HG03064 (cell line): ENCODE measurements around the gene CDC23.
"Not testable (repeated sequence)": the region's sequence is repeated elsewhere in the genome, so short reads cannot be mapped to it uniquely, and the experiment has no call there.

Experiments used
- ATAC-seq: cut with Tn5 transposase; IDR thresholded peaks from one replicate; pipeline ENCODE4 v1.9.1; 2021; ENCODE audit warnings: low read depth; ENCODE audit not compliant: unreplicated experiment

Gene CDC23

GRCh38 chr5:138213161-138214029 is at the start of gene CDC23:
CDC23 (minus strand) TSS chr5:138213323; CDS start chr5:138213312, 11 bp downstream.
- peak; percentile 96 for ATAC-seq

DNA sequence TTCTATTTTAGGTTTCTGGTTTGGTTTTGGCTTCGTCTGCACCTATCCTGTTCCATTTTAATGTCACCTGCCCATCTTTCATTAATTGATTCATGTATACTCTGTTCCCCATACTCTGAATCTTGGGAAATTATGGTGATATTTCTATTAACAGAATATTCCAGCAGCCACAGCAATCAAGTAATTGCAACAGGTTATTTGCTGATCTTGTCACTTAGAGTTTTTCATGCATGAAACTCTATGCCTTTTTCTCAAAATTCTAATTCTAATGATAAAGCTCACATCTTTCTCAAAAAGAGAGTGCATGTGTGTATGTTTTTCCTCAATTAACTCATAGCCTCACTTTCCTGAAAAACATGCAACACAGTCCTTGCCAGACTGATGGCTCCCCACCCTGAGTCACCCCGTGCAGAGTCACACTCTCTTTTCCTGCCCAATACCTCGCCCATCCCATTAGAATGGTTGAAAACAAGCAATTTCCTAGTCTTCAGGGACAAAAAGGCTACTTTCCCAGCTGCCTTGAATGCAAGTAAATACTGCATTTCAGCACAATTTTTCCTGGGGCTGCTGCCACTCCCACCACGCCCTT is 45.7 kb upstream of the CDC23 start:
- no peak for ATAC-seq

DNA sequence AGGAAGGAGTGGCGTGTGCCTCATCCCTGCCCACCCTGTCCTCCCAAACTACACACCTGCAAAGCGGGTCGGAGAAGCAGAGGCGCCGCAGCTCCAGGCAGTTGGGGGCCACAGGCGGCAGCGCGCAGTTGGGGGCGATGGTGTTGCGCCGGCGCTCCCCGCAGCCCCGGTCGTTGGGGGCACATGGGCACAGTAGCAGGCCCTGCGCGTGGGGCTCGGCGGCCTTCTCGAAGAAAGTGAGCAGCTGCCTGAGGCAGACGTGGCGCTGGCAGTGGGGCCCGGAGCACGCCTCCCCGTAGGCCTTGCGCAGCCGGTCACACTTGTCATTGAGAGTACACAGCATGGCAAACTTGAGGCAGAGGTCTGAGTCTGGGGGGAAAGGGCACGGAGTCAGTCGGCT is 44.5 kb upstream of the CDC23 start:
- no peak for ATAC-seq

DNA sequence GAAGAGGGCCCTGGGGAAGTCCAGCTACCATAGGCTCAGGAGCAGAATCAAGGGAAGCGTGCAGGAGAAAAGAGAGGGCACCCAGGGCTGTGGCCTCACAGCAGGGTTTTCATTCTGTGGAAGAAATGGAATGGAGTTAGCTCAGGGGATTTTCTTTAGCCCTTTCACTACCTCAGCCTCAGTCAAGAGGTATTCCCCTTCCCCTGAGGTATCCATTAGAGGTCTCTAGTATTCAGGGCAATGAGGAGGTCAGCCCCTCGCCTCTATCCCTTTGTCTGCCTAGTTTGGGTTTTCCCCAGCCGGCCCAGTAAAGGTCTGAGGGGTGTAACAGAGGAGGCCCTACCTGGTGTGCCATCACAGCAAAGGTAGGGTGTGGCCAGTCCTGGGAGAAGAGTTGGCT is 39.8 kb upstream of the CDC23 start:
- ATAC-seq, result no peak

DNA sequence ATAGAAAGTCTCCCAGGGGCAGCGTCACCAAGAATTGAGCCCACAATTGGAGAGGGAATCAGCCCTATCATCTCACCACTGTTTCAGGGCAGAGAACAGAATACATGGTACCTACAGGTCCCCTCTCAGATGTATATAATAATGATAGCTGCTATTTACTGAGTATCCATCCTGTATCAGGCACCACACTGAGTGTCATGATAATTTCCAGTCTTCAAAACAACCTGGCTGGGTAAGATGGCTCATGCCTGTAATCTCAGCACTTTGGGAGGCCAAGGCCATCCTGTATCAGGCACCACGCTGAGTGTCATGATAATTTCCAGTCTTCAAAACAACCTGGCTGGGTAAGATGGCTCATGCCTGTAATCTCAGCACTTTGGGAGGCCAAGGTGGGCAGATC is 34.7 kb upstream of the CDC23 start:
- not testable (repeated sequence) for ATAC-seq

GRCh38 chr5:138246822-138247221 is 33.7 kb upstream of the CDC23 start:
- no peak for ATAC-seq

GRCh38 chr5:138246334-138246733 is 33.2 kb upstream of the CDC23 start:
- no peak for ATAC-seq

GRCh38 chr5:138245717-138246116 is 32.6 kb upstream of the CDC23 start:
- ATAC-seq, result no peak

DNA sequence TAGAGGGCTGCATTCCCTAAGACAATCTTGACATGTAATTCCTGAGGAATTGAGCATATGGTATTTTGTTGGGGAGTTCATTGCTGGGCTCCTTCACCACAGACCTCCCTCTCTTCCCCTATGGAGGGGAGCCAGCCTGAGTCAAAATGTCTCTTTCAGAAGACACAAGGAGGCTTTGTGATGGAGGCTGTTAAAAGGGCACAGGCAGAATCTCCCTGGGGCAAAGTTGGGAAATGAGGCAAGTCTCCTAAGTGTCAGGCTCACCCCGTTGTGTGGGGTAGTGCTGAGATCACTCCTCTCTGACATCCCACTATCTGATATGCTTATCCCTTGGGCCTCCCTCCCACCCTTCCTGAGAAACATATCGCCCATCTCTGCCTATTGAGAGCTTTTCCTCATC is 30.7 kb upstream of the CDC23 start:
- ATAC-seq, result no peak

DNA sequence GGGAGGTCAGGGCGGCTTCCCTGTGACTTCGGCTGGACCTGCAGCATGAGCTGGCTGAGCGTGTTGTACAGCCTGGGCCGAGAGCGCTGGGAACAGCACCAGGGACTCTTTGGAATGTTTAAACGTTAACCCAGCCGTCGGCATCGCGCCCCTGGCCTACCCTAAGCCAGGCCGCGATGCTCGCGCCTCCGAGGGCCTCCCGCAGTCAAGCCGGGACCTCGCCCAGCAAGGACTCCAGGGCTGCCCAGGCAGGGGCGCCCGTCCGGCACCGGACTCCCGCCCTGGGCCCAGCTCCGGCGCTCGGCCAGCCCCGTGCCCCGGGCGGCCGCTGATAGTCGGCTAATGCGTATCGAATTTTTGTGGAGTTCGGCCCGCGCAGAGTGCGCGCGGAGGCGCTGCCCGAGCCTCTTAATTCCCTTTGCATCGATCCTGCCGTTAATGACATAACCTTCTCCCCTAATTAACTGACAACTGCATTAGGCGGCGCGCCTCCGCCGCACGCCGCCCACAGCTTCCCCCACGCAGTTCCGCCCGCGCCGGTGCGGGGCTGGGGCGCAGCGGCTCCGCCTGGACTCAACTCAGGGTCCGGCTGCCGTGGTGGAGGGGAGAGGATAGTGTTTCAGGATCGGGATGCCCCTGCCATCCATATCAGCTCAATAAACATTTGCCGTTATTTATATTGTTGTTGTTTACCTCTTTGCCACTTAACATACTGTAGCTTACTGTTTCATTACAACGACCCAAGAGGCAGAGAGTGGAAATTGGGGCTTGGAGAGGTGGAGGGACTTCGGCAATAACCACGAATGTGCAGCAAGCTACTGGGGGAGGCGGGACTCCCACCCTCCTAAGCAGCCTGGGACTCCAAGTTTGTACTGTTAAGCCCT is 28.8 kb upstream of the CDC23 start:
- no peak for ATAC-seq

GRCh38 chr5:138240650-138241385 is 27.7 kb upstream of the CDC23 start:
- ATAC-seq, result no peak

- ATAC-seq, result no peak
Measured at GRCh38 chr5:138238034-138238433, 24.9 kb upstream of the CDC23 start.

- no peak for ATAC-seq
Measured at GRCh38 chr5:138234651-138235050, 21.5 kb upstream of the CDC23 start.

- no peak for ATAC-seq
Measured at GRCh38 chr5:138233280-138233679, 20.2 kb upstream of the CDC23 start.

- ATAC-seq, result no peak
Measured at GRCh38 chr5:138230981-138231589, 18.0 kb upstream of the CDC23 start.

DNA sequence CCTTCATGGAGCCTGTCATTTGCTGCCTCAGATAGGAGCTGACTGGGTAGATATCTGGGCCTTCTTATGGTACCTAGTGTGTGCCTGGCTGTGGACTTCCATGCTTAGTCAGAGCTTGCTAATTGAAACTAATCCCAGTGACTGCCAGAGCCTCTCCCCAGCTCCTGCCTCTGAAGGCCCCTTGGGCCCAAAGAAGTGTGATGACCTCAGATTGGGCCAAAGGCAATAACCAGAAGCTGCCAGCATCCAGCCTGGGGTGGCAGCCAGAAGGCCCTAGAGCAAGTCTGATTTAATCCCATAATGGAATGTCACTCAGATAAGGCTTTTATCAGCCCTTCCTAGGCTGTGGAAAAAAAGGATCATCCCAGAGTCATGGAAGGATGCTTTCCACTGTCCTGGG is 17.1 kb upstream of the CDC23 start:
- no peak for ATAC-seq

DNA sequence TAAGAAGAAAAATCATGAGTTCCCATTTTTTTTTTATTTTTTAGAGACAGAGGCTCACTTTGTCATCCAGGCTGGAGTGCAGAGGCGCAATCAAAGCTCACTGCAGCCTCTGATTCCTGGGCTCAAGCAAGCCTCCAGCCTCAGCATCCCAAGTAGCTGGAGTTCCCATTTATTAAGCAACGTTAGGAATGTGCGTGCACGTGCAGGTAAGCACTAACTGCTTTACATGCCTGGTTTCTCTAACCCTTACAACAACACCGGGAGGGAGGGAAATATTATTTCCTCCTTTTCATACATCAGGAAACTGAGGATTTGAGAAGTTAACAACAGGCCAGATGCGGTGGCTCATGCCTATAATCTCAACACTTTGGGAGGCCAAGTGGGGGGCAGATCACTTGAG is 16.3 kb upstream of the CDC23 start:
- ATAC-seq, result no peak

GRCh38 chr5:138226910-138227309 is 13.8 kb upstream of the CDC23 start:
- no peak for ATAC-seq

- ATAC-seq, result no peak
Measured at GRCh38 chr5:138224712-138225111, 11.6 kb upstream of the CDC23 start.

- ATAC-seq, result no peak
Measured at GRCh38 chr5:138223532-138223931, 10.4 kb upstream of the CDC23 start.
